ENCODE data around the gene HBG1. TPM values are rescaled to one million over a fixed set of nuclear protein-coding genes. Genes with fewer than 3 reads are reported as not detected.

Gene HBG1
- total RNA-seq, 1 experiment from 2014 or later = 2.3 TPM

- no peak for TF ChIP-seq SIN3A (IDR thresholded peaks at IDR 0.05; ENCODE audit: borderline replicate concordance, insufficient read depth, low read depth, low read length)
- TF ChIP-seq TCF7L2 (IDR thresholded peaks at IDR 0.05; ENCODE audit: low read depth, low read length) = no peak
- TF ChIP-seq CTCF (IDR thresholded peaks at IDR 0.05) = no peak
- no peak for TF ChIP-seq POLR2AphosphoS5 (IDR thresholded peaks at IDR 0.05; ENCODE audit: low read depth, low read length)
- TF ChIP-seq REST (IDR thresholded peaks at IDR 0.05; ENCODE audit: insufficient read depth in 1 of 2, low read depth in 2 of 2, low read length in 1 of 2) = no peak
- Histone ChIP-seq H3K4me3 (ENCODE audit: low read depth in 2 of 2, low read length in 2 of 2) (no peak overlapping the region), H3K27ac (ENCODE audit: low read length) (no peak overlapping the region), H3K27me3 (ENCODE audit: control insufficient read depth, insufficient read depth, low read length) (no peaks in the 10 kb centered on the region), H3K4me1 (ENCODE audit: control insufficient read depth, insufficient read depth, low read length) (peaks cover 7% of the 10 kb centered on the region; the same call in 1 of the 2 replicates), H3K36me3 (ENCODE audit: control insufficient read depth, insufficient read depth, low read length) (no peaks in the 10 kb centered on the region), H3K9me3 (ENCODE audit: control insufficient read depth, insufficient read depth, low read depth, low read length) (no peaks in the 10 kb centered on the region)
- no TSS peak for BruUV-seq (replicated peaks)
- ChIA-PET CTCF (no interaction called here), POLR2A (no interaction called here)
- ATAC-seq (no peak), DNase-seq (ENCODE audit: low read depth, low spot score) (no peak)
- intact Hi-C loops (cut with micrococcal nuclease; ENCODE audit: unreplicated experiment) (loop anchor here (10.0 kb wide), 1 partner anchor 1098 kb away; no protein-coding TSS in a partner anchor), in situ Hi-C loops (cut with HindIII; ENCODE audit: low pct_unique_long_range_greater_than_20kb, low sequenced_read_pairs) (no loop called here)
These were observed 33.4 kb upstream of the HBG1 start for GRCh38 chr11:5283086-5283485.

GRCh38 chr11:5282628-5283027, 33.0 kb upstream of the HBG1 start:
- Histone ChIP-seq H3K4me3 (ENCODE audit: low read depth in 2 of 2, low read length in 2 of 2) (no peak overlapping the region), H3K36me3 (ENCODE audit: control insufficient read depth, insufficient read depth, low read length) (no peaks in the 10 kb centered on the region), H3K27ac (ENCODE audit: low read length) (no peak overlapping the region), H3K27me3 (ENCODE audit: control insufficient read depth, insufficient read depth, low read length) (no peaks in the 10 kb centered on the region), H3K9me3 (ENCODE audit: control insufficient read depth, insufficient read depth, low read depth, low read length) (no peaks in the 10 kb centered on the region), H3K4me1 (ENCODE audit: control insufficient read depth, insufficient read depth, low read length) (peaks cover 7% of the 10 kb centered on the region; the same call in 1 of the 2 replicates)
- no TSS peak for BruUV-seq (replicated peaks)
- TF ChIP-seq SIN3A (IDR thresholded peaks at IDR 0.05; ENCODE audit: borderline replicate concordance, insufficient read depth, low read depth, low read length) = no peak
- no peak for TF ChIP-seq POLR2AphosphoS5 (IDR thresholded peaks at IDR 0.05; ENCODE audit: low read depth, low read length)
- no peak for TF ChIP-seq CTCF (IDR thresholded peaks at IDR 0.05)
- no peak for TF ChIP-seq TCF7L2 (IDR thresholded peaks at IDR 0.05; ENCODE audit: low read depth, low read length)
- no peak for TF ChIP-seq REST (IDR thresholded peaks at IDR 0.05; ENCODE audit: insufficient read depth in 1 of 2, low read depth in 2 of 2, low read length in 1 of 2)
- CTCF ChIA-PET = no interaction called here
- no peak for ATAC-seq
- POLR2A ChIA-PET = no interaction called here
- no peak for DNase-seq (ENCODE audit: low read depth, low spot score)
- in situ Hi-C loops (cut with HindIII; ENCODE audit: low pct_unique_long_range_greater_than_20kb, low sequenced_read_pairs) (no loop called here), intact Hi-C loops (cut with micrococcal nuclease; ENCODE audit: unreplicated experiment) (loop anchor here (10.0 kb wide), 1 partner anchor 1098 kb away; no protein-coding TSS in a partner anchor)
